ENCODE data around the gene PEX16. TPM values are rescaled to one million over a fixed set of nuclear protein-coding genes. Genes with fewer than 3 reads are reported as not detected.
"Not testable (repeated sequence)": the region's sequence is repeated elsewhere in the genome, so short reads cannot be mapped to it uniquely, and the experiment has no call there.

The PEX16 gene
- total RNA-seq, 1 experiment from 2014 or later: 17.0 TPM

- no peak for DNase-seq (ENCODE audit: extremely low read depth, low read depth)
Measured at GRCh38 chr11:45900916-45901617, 16.6 kb downstream of the PEX16 start.

GRCh38 chr11:45900175-45900800 lies 17.4 kb downstream of the PEX16 start:
- DNase-seq (ENCODE audit: extremely low read depth, low read depth): not testable (repeated sequence)

- peak; percentile 38 for DNase-seq (ENCODE audit: extremely low read depth, low read depth)
Measured at GRCh38 chr11:45899448-45900174, 18.1 kb downstream of the PEX16 start.

GRCh38 chr11:45899086-45899447 lies 18.6 kb downstream of the PEX16 start:
- no peak for DNase-seq (ENCODE audit: extremely low read depth, low read depth)

GRCh38 chr11:45897556-45897955 lies 20.1 kb downstream of the PEX16 start:
- no peak for DNase-seq (ENCODE audit: extremely low read depth, low read depth)

- no peak for DNase-seq (ENCODE audit: extremely low read depth, low read depth)
Measured at GRCh38 chr11:45896422-45896984, 21.2 kb downstream of the PEX16 start.

- no peak for DNase-seq (ENCODE audit: extremely low read depth, low read depth)
Measured at GRCh38 chr11:45895553-45896259, 22.0 kb downstream of the PEX16 start.

GRCh38 chr11:45894555-45895247 lies 23.0 kb downstream of the PEX16 start:
- DNase-seq (ENCODE audit: extremely low read depth, low read depth): no peak

GRCh38 chr11:45892856-45893255 lies 24.8 kb downstream of the PEX16 start:
- no peak for DNase-seq (ENCODE audit: extremely low read depth, low read depth)

GRCh38 chr11:45890886-45891550 lies 26.7 kb downstream of the PEX16 start:
- no peak for DNase-seq (ENCODE audit: extremely low read depth, low read depth)

- no peak for DNase-seq (ENCODE audit: extremely low read depth, low read depth)
Measured at GRCh38 chr11:45889966-45890365, 27.7 kb downstream of the PEX16 start.

- no peak for DNase-seq (ENCODE audit: extremely low read depth, low read depth)
Measured at GRCh38 chr11:45889555-45889954, 28.1 kb downstream of the PEX16 start.

- DNase-seq (ENCODE audit: extremely low read depth, low read depth): no peak
Measured at GRCh38 chr11:45887587-45887986, 30.1 kb downstream of the PEX16 start.

GRCh38 chr11:45886816-45887520 lies 30.7 kb downstream of the PEX16 start:
- DNase-seq (ENCODE audit: extremely low read depth, low read depth): no peak

- no peak for DNase-seq (ENCODE audit: extremely low read depth, low read depth)
Measured at GRCh38 chr11:45885921-45886721, 31.6 kb downstream of the PEX16 start.

- peak; percentile 22 for DNase-seq (ENCODE audit: extremely low read depth, low read depth)
Measured at GRCh38 chr11:45885274-45885920, 32.3 kb downstream of the PEX16 start, which contains the start of gene MAPK8IP1. Gene MAPK8IP1 (plus strand): TSS chr11:45885651. CDS start chr11:45885821, 170 bp downstream.

- no peak for DNase-seq (ENCODE audit: extremely low read depth, low read depth)
Measured at GRCh38 chr11:45884596-45885185, 33.0 kb downstream of the PEX16 start.

All from NCI-H460 (cell line).